WTC11 (cell line): ENCODE measurements around the gene LY6G5B.

Experiments
- EMX1 ChIP-seq: fragments of 250-450 bp; sonication (Bioruptor Pico); IDR thresholded peaks from 2 replicates; pipeline ENCODE4 v1.8.0; 2021; ENCODE audit warnings: mild to moderate bottlenecking
- ESRRA ChIP-seq: sonication (generic); formaldehyde crosslinking; IDR thresholded peaks from 2 replicates; pipeline ENCODE4 v1.8.1; 2022; ENCODE audit warnings: mild to moderate bottlenecking, missing genetic modification reagents, borderline replicate concordance
- FOXJ3 ChIP-seq: sonication (generic); formaldehyde crosslinking; IDR thresholded peaks from 2 replicates; pipeline ENCODE4 v1.9.0; 2021; ENCODE audit warnings: missing genetic modification reagents, mild to moderate bottlenecking, borderline replicate concordance
- JUN ChIP-seq: sonication (generic); formaldehyde crosslinking; IDR thresholded peaks from 2 replicates; pipeline ENCODE4 v1.8.0; 2023; ENCODE audit warnings: mild to moderate bottlenecking, missing genetic modification reagents
- NFYB ChIP-seq: sonication (generic); formaldehyde crosslinking; conservative IDR thresholded peaks from 2 replicates; pipeline ENCODE4 v1.8.0; 2022; ENCODE audit warnings: low read depth, missing genetic modification reagents
- TF ChIP-seq, protein P1 (sequence below): sonication (generic); formaldehyde crosslinking; IDR thresholded peaks from 2 replicates; pipeline ENCODE4 v1.8.0; 2022; ENCODE audit warnings: mild to moderate bottlenecking, missing genetic modification reagents
- TF ChIP-seq, protein P2 (sequence below): sonication (generic); formaldehyde crosslinking; IDR thresholded peaks from 2 replicates; pipeline ENCODE4 v1.8.1; 2023; ENCODE audit warnings: mild to moderate bottlenecking, missing genetic modification reagents, borderline replicate concordance
- TF ChIP-seq, protein P3 (sequence below): sonication (generic); formaldehyde crosslinking; IDR thresholded peaks from 2 replicates; pipeline ENCODE4 v1.8.1; 2023; ENCODE audit warnings: mild to moderate bottlenecking, moderate library complexity, missing genetic modification reagents
- TF ChIP-seq, protein P4 (sequence below): sonication (generic); formaldehyde crosslinking; IDR thresholded peaks from 2 replicates; pipeline ENCODE4 v1.8.0; 2023; ENCODE audit warnings: missing genetic modification reagents, mild to moderate bottlenecking, borderline replicate concordance
- TF ChIP-seq, protein P5 (sequence below): fragments of 200-600 bp; IDR thresholded peaks from 2 replicates; pipeline ENCODE4 v1.8.0; 2022; ENCODE audit warnings: antibody characterized with exemption
- TF ChIP-seq, protein P6 (sequence below): sonication (generic); formaldehyde crosslinking; conservative IDR thresholded peaks from 2 replicates; pipeline ENCODE4 v1.8.1; 2022; ENCODE audit warnings: mild to moderate bottlenecking, missing genetic modification reagents

DNA sequence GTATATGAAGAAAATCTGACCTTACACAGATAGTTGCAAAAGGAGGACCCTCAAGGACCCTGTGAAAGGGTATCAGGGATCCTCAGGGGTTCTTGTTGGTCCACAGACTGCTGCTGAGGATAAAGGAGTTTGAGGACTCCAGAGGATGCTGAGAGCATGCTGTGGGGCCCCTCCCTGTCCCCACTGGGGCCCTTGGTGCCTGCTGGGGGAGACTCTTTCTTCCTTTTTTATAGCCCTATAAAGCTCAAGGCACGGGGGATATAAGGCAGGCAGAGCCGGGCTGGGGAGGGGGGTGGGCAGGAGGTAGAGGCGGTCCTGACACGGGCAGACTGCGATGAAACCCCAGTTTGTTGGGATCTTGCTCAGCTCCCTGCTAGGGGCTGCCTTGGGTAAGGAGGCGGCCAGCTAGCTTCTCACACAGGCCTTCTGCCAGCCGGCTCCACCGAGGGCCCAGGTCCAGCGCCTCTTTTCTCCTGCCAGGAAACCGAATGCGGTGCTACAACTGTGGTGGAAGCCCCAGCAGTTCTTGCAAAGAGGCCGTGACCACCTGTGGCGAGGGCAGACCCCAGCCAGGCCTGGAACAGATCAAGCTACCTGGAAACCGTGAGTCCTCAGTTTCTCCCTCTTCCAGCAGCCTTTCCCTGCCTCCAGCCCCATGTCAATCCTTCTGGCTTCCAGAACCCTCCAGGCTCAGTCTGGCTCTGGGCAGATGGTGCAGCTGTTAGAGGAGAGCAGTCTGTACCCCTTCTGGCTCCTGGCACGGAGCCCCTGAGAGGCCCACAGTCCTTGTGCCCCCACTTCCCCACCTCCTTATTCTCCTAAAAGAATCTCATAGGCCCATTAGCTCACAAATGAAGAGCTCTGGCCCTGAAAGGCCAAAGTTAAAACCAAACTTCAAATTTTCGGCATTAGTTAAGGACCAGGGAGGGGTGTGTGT is 45.5 kb downstream of the LY6G5B start, which contains the start of gene LY6G6D:
- no peak for TF ChIP-seq JUN (CRISPR knock-in tag)
- TF ChIP-seq, protein P1, sequence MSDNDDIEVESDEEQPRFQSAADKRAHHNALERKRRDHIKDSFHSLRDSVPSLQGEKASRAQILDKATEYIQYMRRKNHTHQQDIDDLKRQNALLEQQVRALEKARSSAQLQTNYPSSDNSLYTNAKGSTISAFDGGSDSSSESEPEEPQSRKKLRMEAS: no peak
- TF ChIP-seq, protein P2, sequence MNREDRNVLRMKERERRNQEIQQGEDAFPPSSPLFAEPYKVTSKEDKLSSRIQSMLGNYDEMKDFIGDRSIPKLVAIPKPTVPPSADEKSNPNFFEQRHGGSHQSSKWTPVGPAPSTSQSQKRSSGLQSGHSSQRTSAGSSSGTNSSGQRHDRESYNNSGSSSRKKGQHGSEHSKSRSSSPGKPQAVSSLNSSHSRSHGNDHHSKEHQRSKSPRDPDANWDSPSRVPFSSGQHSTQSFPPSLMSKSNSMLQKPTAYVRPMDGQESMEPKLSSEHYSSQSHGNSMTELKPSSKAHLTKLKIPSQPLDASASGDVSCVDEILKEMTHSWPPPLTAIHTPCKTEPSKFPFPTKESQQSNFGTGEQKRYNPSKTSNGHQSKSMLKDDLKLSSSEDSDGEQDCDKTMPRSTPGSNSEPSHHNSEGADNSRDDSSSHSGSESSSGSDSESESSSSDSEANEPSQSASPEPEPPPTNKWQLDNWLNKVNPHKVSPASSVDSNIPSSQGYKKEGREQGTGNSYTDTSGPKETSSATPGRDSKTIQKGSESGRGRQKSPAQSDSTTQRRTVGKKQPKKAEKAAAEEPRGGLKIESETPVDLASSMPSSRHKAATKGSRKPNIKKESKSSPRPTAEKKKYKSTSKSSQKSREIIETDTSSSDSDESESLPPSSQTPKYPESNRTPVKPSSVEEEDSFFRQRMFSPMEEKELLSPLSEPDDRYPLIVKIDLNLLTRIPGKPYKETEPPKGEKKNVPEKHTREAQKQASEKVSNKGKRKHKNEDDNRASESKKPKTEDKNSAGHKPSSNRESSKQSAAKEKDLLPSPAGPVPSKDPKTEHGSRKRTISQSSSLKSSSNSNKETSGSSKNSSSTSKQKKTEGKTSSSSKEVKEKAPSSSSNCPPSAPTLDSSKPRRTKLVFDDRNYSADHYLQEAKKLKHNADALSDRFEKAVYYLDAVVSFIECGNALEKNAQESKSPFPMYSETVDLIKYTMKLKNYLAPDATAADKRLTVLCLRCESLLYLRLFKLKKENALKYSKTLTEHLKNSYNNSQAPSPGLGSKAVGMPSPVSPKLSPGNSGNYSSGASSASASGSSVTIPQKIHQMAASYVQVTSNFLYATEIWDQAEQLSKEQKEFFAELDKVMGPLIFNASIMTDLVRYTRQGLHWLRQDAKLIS (CRISPR knock-in tag): no peak
- TF ChIP-seq, protein P3, sequence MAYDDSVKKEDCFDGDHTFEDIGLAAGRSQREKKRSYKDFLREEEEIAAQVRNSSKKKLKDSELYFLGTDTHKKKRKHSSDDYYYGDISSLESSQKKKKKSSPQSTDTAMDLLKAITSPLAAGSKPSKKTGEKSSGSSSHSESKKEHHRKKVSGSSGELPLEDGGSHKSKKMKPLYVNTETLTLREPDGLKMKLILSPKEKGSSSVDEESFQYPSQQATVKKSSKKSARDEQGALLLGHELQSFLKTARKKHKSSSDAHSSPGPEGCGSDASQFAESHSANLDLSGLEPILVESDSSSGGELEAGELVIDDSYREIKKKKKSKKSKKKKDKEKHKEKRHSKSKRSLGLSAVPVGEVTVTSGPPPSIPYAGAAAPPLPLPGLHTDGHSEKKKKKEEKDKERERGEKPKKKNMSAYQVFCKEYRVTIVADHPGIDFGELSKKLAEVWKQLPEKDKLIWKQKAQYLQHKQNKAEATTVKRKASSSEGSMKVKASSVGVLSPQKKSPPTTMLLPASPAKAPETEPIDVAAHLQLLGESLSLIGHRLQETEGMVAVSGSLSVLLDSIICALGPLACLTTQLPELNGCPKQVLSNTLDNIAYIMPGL (CRISPR knock-in tag): no peak
- TF ChIP-seq EMX1 (CRISPR knock-in tag): no peak
- no peak for TF ChIP-seq NFYB (CRISPR knock-in tag)
- TF ChIP-seq, protein P4, sequence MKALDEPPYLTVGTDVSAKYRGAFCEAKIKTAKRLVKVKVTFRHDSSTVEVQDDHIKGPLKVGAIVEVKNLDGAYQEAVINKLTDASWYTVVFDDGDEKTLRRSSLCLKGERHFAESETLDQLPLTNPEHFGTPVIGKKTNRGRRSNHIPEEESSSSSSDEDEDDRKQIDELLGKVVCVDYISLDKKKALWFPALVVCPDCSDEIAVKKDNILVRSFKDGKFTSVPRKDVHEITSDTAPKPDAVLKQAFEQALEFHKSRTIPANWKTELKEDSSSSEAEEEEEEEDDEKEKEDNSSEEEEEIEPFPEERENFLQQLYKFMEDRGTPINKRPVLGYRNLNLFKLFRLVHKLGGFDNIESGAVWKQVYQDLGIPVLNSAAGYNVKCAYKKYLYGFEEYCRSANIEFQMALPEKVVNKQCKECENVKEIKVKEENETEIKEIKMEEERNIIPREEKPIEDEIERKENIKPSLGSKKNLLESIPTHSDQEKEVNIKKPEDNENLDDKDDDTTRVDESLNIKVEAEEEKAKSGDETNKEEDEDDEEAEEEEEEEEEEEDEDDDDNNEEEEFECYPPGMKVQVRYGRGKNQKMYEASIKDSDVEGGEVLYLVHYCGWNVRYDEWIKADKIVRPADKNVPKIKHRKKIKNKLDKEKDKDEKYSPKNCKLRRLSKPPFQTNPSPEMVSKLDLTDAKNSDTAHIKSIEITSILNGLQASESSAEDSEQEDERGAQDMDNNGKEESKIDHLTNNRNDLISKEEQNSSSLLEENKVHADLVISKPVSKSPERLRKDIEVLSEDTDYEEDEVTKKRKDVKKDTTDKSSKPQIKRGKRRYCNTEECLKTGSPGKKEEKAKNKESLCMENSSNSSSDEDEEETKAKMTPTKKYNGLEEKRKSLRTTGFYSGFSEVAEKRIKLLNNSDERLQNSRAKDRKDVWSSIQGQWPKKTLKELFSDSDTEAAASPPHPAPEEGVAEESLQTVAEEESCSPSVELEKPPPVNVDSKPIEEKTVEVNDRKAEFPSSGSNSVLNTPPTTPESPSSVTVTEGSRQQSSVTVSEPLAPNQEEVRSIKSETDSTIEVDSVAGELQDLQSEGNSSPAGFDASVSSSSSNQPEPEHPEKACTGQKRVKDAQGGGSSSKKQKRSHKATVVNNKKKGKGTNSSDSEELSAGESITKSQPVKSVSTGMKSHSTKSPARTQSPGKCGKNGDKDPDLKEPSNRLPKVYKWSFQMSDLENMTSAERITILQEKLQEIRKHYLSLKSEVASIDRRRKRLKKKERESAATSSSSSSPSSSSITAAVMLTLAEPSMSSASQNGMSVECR (CRISPR knock-in tag): no peak
- TF ChIP-seq, protein P5, sequence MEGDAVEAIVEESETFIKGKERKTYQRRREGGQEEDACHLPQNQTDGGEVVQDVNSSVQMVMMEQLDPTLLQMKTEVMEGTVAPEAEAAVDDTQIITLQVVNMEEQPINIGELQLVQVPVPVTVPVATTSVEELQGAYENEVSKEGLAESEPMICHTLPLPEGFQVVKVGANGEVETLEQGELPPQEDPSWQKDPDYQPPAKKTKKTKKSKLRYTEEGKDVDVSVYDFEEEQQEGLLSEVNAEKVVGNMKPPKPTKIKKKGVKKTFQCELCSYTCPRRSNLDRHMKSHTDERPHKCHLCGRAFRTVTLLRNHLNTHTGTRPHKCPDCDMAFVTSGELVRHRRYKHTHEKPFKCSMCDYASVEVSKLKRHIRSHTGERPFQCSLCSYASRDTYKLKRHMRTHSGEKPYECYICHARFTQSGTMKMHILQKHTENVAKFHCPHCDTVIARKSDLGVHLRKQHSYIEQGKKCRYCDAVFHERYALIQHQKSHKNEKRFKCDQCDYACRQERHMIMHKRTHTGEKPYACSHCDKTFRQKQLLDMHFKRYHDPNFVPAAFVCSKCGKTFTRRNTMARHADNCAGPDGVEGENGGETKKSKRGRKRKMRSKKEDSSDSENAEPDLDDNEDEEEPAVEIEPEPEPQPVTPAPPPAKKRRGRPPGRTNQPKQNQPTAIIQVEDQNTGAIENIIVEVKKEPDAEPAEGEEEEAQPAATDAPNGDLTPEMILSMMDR: no peak
- no peak for TF ChIP-seq FOXJ3
- TF ChIP-seq, protein P6, sequence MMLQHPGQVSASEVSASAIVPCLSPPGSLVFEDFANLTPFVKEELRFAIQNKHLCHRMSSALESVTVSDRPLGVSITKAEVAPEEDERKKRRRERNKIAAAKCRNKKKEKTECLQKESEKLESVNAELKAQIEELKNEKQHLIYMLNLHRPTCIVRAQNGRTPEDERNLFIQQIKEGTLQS: no peak
- TF ChIP-seq ESRRA: no peak
